ENCODE results near the gene DCDC1. TPM values are rescaled to one million over a fixed set of nuclear protein-coding genes. Genes with fewer than 3 reads are reported as not detected.

Gene DCDC1
- total RNA-seq, 1 donor from 2014 or later = 2.6 TPM

DNA sequence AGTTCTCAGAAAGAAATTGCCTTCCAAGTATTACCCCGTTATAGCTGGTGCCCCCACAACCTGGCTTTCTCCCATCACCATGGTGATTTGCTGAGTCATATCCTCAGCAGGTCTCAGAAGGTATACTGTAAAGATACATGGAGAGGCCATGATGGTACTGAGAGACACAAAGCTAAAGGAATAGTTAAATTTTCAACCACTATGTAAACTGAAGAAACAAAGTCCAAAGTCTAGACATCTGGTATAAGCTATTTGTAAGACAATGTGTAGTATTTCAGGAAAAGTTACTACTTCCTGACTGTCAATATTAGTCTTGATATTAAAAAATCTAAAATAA is 377.1 kb downstream of the DCDC1 start:
- Mint-ChIP-seq H3K9me3 (no peaks in the 10 kb centered on the region), H3K27ac (ENCODE audit: unreplicated experiment) (no peak overlapping the region), H3K36me3 (ENCODE audit: low read depth) (no peaks in the 10 kb centered on the region), H3K27me3 (ENCODE audit: low read depth) (no peaks in the 10 kb centered on the region), H3K4me3 (no peak overlapping the region), H3K4me1 (no peaks in the 10 kb centered on the region)
- TF ChIP-seq, protein P1, sequence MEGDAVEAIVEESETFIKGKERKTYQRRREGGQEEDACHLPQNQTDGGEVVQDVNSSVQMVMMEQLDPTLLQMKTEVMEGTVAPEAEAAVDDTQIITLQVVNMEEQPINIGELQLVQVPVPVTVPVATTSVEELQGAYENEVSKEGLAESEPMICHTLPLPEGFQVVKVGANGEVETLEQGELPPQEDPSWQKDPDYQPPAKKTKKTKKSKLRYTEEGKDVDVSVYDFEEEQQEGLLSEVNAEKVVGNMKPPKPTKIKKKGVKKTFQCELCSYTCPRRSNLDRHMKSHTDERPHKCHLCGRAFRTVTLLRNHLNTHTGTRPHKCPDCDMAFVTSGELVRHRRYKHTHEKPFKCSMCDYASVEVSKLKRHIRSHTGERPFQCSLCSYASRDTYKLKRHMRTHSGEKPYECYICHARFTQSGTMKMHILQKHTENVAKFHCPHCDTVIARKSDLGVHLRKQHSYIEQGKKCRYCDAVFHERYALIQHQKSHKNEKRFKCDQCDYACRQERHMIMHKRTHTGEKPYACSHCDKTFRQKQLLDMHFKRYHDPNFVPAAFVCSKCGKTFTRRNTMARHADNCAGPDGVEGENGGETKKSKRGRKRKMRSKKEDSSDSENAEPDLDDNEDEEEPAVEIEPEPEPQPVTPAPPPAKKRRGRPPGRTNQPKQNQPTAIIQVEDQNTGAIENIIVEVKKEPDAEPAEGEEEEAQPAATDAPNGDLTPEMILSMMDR (conservative IDR thresholded peaks at IDR 0.05) = no peak
- no peak for DNase-seq (ENCODE audit: low read depth, low spot score)

DNA sequence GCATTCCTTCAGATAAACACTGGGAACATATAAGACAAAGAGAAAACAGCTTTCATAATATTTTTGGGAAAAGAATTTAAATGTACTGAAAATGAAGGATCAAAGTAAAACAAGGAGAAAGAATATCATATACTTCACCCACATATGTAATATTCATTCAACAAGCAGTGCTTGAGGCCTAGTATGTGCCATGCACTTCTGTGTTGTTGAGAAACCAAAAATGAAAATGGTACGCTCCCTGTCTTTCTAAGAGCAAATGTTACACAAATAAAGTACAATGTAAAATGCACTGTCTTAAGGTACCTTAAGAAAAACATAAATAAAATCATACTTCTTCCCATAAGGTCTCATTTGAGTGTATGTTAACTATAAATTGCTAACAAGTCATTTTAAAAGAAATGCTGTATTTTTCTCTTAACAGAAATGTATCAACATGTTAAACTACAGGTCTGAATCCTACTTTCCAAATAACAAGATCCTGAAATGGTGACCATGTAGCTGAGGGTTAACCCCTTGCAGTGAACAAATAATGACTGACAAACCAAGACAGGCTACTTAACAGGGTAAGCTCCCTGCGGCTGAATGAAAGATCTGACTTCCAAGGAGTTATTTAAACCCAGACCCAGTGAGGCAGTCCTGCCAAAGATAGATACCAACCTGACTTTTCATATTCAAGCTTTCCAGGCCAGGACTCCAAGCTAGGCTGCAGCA is 377.6 kb downstream of the DCDC1 start:
- H3K27me3 Mint-ChIP-seq (ENCODE audit: low read depth) = no peaks in the 10 kb centered on the region
- H3K27ac Mint-ChIP-seq (ENCODE audit: unreplicated experiment) = no peak overlapping the region
- H3K9me3 Mint-ChIP-seq = no peaks in the 10 kb centered on the region
- DNase-seq (ENCODE audit: low read depth, low spot score) = no peak
- no peaks in the 10 kb centered on the region for H3K4me1 Mint-ChIP-seq
- no peaks in the 10 kb centered on the region for H3K36me3 Mint-ChIP-seq (ENCODE audit: low read depth)
- TF ChIP-seq, protein P1 (conservative IDR thresholded peaks at IDR 0.05) = no peak
- H3K4me3 Mint-ChIP-seq = no peak overlapping the region

DNA sequence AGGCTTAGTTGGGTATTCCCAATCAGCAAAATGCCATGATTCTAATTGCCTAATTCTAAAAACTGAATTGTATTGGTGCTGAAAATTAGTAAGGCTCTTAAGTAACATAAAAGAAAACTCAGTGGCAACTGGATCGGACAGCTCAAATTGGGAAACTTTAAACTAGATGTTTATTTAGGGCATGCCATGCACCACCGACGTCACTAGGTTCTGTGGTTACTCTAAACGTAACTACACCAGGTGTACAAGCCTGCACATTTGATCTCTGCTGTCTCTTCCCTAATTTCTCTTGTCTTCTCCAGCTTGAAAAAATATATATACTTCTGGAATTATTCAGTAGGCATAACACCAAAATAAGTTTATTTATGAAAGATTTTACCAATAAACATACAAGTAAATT is 378.2 kb downstream of the DCDC1 start:
- no peaks in the 10 kb centered on the region for H3K4me1 Mint-ChIP-seq
- DNase-seq (ENCODE audit: low read depth, low spot score) = no peak
- H3K27ac Mint-ChIP-seq (ENCODE audit: unreplicated experiment) = no peak overlapping the region

DNA sequence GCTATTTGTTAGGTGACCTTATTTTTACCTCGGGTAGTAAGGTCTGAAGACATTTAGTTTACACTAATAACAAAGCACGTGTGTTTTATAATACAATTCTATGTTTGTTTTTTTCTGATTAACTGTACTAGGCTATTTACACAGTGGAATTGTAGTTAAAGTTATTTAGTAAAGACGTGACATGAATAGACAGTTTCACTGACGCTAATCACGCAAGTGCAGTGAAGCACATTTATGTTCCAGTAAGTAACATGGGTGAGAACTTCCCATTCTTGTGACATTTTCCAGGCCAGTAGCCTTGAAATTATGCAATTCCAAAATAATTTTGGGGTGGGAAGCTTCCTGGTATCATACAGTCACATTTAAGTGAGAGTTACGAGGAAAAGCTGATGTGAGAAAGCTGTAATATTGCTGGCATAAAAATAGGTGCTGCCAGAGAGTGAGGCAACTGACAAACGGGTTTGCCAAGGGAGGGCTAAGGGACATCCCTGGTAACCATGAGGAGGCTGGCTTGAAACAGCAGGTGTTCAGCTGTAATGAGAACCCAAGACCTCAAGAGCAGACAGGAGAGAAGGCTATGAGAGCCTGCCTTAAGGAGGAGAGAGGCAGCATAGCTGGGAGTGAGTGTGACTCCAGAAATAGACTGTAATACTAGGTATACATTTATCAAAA is 378.8 kb downstream of the DCDC1 start:
- no peaks in the 10 kb centered on the region for H3K27me3 Mint-ChIP-seq (ENCODE audit: low read depth)
- no peaks in the 10 kb centered on the region for H3K4me1 Mint-ChIP-seq
- H3K27ac Mint-ChIP-seq (ENCODE audit: unreplicated experiment) = no peak overlapping the region
- no peak for DNase-seq (ENCODE audit: low read depth, low spot score)
- no peaks in the 10 kb centered on the region for H3K9me3 Mint-ChIP-seq
- TF ChIP-seq, protein P1 (conservative IDR thresholded peaks at IDR 0.05) = no peak
- no peaks in the 10 kb centered on the region for H3K36me3 Mint-ChIP-seq (ENCODE audit: low read depth)
- no peak overlapping the region for H3K4me3 Mint-ChIP-seq

More for the DNA sequence above, 378.2 kb downstream of the DCDC1 start:
- Mint-ChIP-seq H3K4me3 (no peak overlapping the region), H3K27me3 (ENCODE audit: low read depth) (no peaks in the 10 kb centered on the region), H3K36me3 (ENCODE audit: low read depth) (no peaks in the 10 kb centered on the region), H3K9me3 (no peaks in the 10 kb centered on the region)
- TF ChIP-seq, protein P1 (conservative IDR thresholded peaks at IDR 0.05) = no peak

DNA sequence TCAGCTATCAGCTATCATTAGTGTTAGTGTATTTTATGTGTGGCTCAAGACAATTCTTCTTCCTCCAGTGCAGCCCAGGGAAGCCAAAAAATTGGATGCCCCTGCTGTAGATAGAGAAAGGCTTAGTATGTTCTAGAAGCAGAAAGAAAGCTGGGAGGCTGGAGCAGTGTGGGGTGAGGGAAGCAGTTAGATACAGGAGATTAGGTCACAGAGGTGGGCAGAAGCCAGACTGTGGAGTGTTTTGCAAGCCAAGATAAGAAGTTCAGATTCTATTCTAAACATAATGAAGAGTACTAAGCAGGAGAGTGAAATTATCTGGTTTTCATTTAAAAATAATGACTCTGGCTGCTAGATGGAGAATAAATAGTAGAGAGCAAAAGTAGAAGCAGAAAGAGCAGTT is 381.7 kb downstream of the DCDC1 start:
- Mint-ChIP-seq H3K36me3 (ENCODE audit: low read depth) (no peaks in the 10 kb centered on the region), H3K27me3 (ENCODE audit: low read depth) (no peaks in the 10 kb centered on the region), H3K4me1 (peaks cover 13% of the 10 kb centered on the region), H3K4me3 (no peak overlapping the region), H3K9me3 (no peaks in the 10 kb centered on the region), H3K27ac (ENCODE audit: unreplicated experiment) (no peak overlapping the region)
- no peak for DNase-seq (ENCODE audit: low read depth, low spot score)
- TF ChIP-seq, protein P1 (conservative IDR thresholded peaks at IDR 0.05) = no peak
